ENCODE results near the gene TMEM33. TPM values are rescaled to one million over a fixed set of nuclear protein-coding genes. Genes with fewer than 3 reads are reported as not detected.

The TMEM33 gene
- polyA plus RNA-seq, 2 of the 4 experiments (the other 2 are of a cell fraction): 29.0 to 73.4 TPM

- TF ChIP-seq CHD2 (IDR thresholded peaks at IDR 0.05; ENCODE audit: low read length, partially characterized antibody): no peak
Measured at GRCh38 chr4:41975341-41975740, 40.1 kb downstream of the TMEM33 start (continued).

GRCh38 chr4:41976775-41977516 lies 41.7 kb downstream of the TMEM33 start:
- ChIA-PET CTCF (interaction anchor here (1.3 kb wide), 1 partner anchor 8 kb away, joined by 4 read pairs; no protein-coding TSS in a partner anchor), POLR2A (no interaction called here)
- no peak overlapping the region for H3K4me2 ChIP-seq
- no peaks in the 10 kb centered on the region for H3K9me3 ChIP-seq
- no peaks in the 10 kb centered on the region for H3K4me1 ChIP-seq
- 71% methylated on average over 1 of the region's 1 CpG for WGBS (ENCODE audit: missing lambda C conversion rate)
- no peak overlapping the region for H3K4me3 ChIP-seq
- ATAC-seq (no peak), FAIRE-seq (no peak), DNase-seq (ENCODE audit: low read depth in 1 of 2, low spot score in 1 of 2) (no peak)
- no peak overlapping the region for H3K27ac ChIP-seq
- TF ChIP-seq POLR2A (IDR thresholded peaks at IDR 0.05; ENCODE audit: low read length) (no peak), GATA3 (IDR thresholded peaks at IDR 0.05; ENCODE audit: borderline replicate concordance) (no peak), ELK1 (IDR thresholded peaks at IDR 0.05; ENCODE audit: low read depth, low read length) (no peak), MAX (IDR thresholded peaks at IDR 0.05) (no peak), EP300 (IDR thresholded peaks at IDR 0.05) (no peak), RNF2 (IDR thresholded peaks at IDR 0.05; ENCODE audit: borderline replicate concordance, low read depth) (no peak), NFE2L2 (conservative IDR thresholded peaks at IDR 0.05; ENCODE audit: low read length) (no peak), CTCF (IDR thresholded peaks at IDR 0.05) (no peak), ATOH8 (CRISPR knock-in tag; IDR thresholded peaks at IDR 0.05; ENCODE audit: low read depth) (no peak), EHF (CRISPR knock-in tag; IDR thresholded peaks at IDR 0.05) (no peak), REST (IDR thresholded peaks at IDR 0.05) (no peak), ZNF302 (CRISPR knock-in tag; IDR thresholded peaks at IDR 0.05) (no peak), ZFP36 (IDR thresholded peaks at IDR 0.05; ENCODE audit: borderline replicate concordance, partially characterized antibody) (no peak), SMC3 (IDR thresholded peaks at IDR 0.05) (no peak)

- ChIA-PET POLR2A (no interaction called here), CTCF (no interaction called here)
- FAIRE-seq (no peak), DNase-seq (ENCODE audit: low read depth in 1 of 2, low spot score in 1 of 2) (no peak), ATAC-seq (no peak)
- Histone ChIP-seq H3K9me3 (no peaks in the 10 kb centered on the region), H3K4me3 (no peak overlapping the region), H3K4me2 (no peak overlapping the region), H3K4me1 (no peaks in the 10 kb centered on the region), H3K27ac (no peak overlapping the region)
- TF ChIP-seq KDM1A (IDR thresholded peaks at IDR 0.05; ENCODE audit: low read depth): no peak
- TF ChIP-seq FOSB (CRISPR knock-in tag; IDR thresholded peaks at IDR 0.05): no peak
- TF ChIP-seq ZC3H11A (IDR thresholded peaks at IDR 0.05): no peak
- no peak for TF ChIP-seq NPAS2 (CRISPR knock-in tag; IDR thresholded peaks at IDR 0.05; ENCODE audit: borderline replicate concordance)
- TF ChIP-seq HES2 (IDR thresholded peaks at IDR 0.05): no peak
- no peak for TF ChIP-seq HOXB13 (CRISPR knock-in tag; IDR thresholded peaks at IDR 0.05; ENCODE audit: low read depth)
- WGBS (ENCODE audit: missing lambda C conversion rate): 40% methylated on average over 3 of the region's 3 CpGs
Measured at GRCh38 chr4:41977709-41978108, 42.5 kb downstream of the TMEM33 start.
